Measurements from ENCODE around the gene FMN2.

Gene FMN2

GRCh38 chr1:240099329-240099728 lies 7.6 kb downstream of the FMN2 start:
- DNase-seq = no peak

- no peak for DNase-seq
Observed at GRCh38 chr1:240099748-240100147, 8.1 kb downstream of the FMN2 start.

GRCh38 chr1:240100371-240100934 lies 8.8 kb downstream of the FMN2 start:
- DNase-seq = no peak

GRCh38 chr1:240101306-240101705 lies 9.6 kb downstream of the FMN2 start:
- DNase-seq = no peak

- no peak for DNase-seq
Observed at GRCh38 chr1:240101737-240102136, 10.1 kb downstream of the FMN2 start.

GRCh38 chr1:240104672-240105071 lies 13.0 kb downstream of the FMN2 start:
- no peak for DNase-seq

GRCh38 chr1:240107058-240107684 lies 15.5 kb downstream of the FMN2 start:
- no peak for DNase-seq

GRCh38 chr1:240109130-240109529 lies 17.4 kb downstream of the FMN2 start:
- no peak for DNase-seq

GRCh38 chr1:240109920-240110636 lies 18.4 kb downstream of the FMN2 start:
- no peak for DNase-seq

- no peak for DNase-seq
Observed at GRCh38 chr1:240111558-240111957, 19.9 kb downstream of the FMN2 start.

GRCh38 chr1:240114222-240114621 lies 22.5 kb downstream of the FMN2 start:
- no peak for DNase-seq

GRCh38 chr1:240115831-240116230 lies 24.1 kb downstream of the FMN2 start:
- DNase-seq = no peak

- no peak for DNase-seq
Observed at GRCh38 chr1:240116831-240117769, 25.4 kb downstream of the FMN2 start.

GRCh38 chr1:240117930-240118329 lies 26.2 kb downstream of the FMN2 start:
- DNase-seq = no peak

- no peak for DNase-seq
Observed at GRCh38 chr1:240122639-240123613, 31.2 kb downstream of the FMN2 start.

- DNase-seq = no peak
Observed at GRCh38 chr1:240126821-240127220, 35.1 kb downstream of the FMN2 start.

- no peak for DNase-seq
Observed at GRCh38 chr1:240128366-240128765, 36.7 kb downstream of the FMN2 start.

- DNase-seq = no peak
Observed at GRCh38 chr1:240134113-240134512, 42.4 kb downstream of the FMN2 start.

GRCh38 chr1:240134596-240134995 lies 42.9 kb downstream of the FMN2 start:
- no peak for DNase-seq

GRCh38 chr1:240136402-240136801 lies 44.7 kb downstream of the FMN2 start:
- no peak for DNase-seq

GRCh38 chr1:240138867-240139266 lies 47.2 kb downstream of the FMN2 start:
- no peak for DNase-seq

- DNase-seq = no peak
Observed at GRCh38 chr1:240139511-240139910, 47.8 kb downstream of the FMN2 start.
